ENCODE data around the gene PGM1.
A peak's percentile ranks its signal among the peaks of the same experiment; 100 is the strongest.
"Not testable (repeated sequence)": the region's sequence is repeated elsewhere in the genome, so short reads cannot be mapped to it uniquely, and the experiment has no call there.

The PGM1 gene

GRCh38 chr1:63593303-63593885 lies at the start of gene PGM1:
TSS of gene PGM1 (plus strand) at chr1:63593411. CDS start at chr1:63593489, 78 bp downstream.
- peak; percentile 39 to 59 for DNase-seq (ENCODE audit: low read depth in 2 of 2)

GRCh38 chr1:63545780-63546179 lies 47.4 kb upstream of the PGM1 start:
- no peak for DNase-seq (ENCODE audit: low read depth in 2 of 2)

GRCh38 chr1:63547621-63548294 lies 45.5 kb upstream of the PGM1 start:
- no peak for DNase-seq (ENCODE audit: low read depth in 2 of 2)

GRCh38 chr1:63548303-63548702 lies 44.9 kb upstream of the PGM1 start:
- DNase-seq (ENCODE audit: low read depth in 2 of 2), result no peak

GRCh38 chr1:63548877-63549276 lies 44.3 kb upstream of the PGM1 start:
- DNase-seq (ENCODE audit: low read depth in 2 of 2), result no peak

GRCh38 chr1:63555480-63555879 lies 37.7 kb upstream of the PGM1 start:
- no peak for DNase-seq (ENCODE audit: low read depth in 2 of 2)

- DNase-seq (ENCODE audit: low read depth in 2 of 2), result no peak
These were observed 35.7 kb upstream of the PGM1 start for GRCh38 chr1:63557365-63557987.

GRCh38 chr1:63559357-63559756 lies 33.9 kb upstream of the PGM1 start:
- DNase-seq (ENCODE audit: low read depth in 2 of 2), result no peak

- no peak for DNase-seq (ENCODE audit: low read depth in 2 of 2)
These were observed 29.5 kb upstream of the PGM1 start for GRCh38 chr1:63563745-63564144.

- no peak for DNase-seq (ENCODE audit: low read depth in 2 of 2)
These were observed 24.1 kb upstream of the PGM1 start for GRCh38 chr1:63569068-63569467.

- DNase-seq (ENCODE audit: low read depth in 2 of 2), result no peak
These were observed 23.4 kb upstream of the PGM1 start for GRCh38 chr1:63569640-63570316.

- DNase-seq (ENCODE audit: low read depth in 2 of 2), result not testable (repeated sequence)
These were observed 20.5 kb upstream of the PGM1 start for GRCh38 chr1:63572686-63573085.

- DNase-seq (ENCODE audit: low read depth in 2 of 2), result not testable (repeated sequence)
These were observed 18.9 kb upstream of the PGM1 start for GRCh38 chr1:63574203-63574796.

GRCh38 chr1:63575340-63575826 lies 17.8 kb upstream of the PGM1 start:
- no peak for DNase-seq (ENCODE audit: low read depth in 2 of 2)

GRCh38 chr1:63586326-63586725 lies 6.9 kb upstream of the PGM1 start:
- DNase-seq (ENCODE audit: low read depth in 2 of 2), result not testable (repeated sequence)

- DNase-seq (ENCODE audit: low read depth in 2 of 2), result no peak
These were observed 3.0 kb upstream of the PGM1 start for GRCh38 chr1:63590166-63590560.

GRCh38 chr1:63592536-63593302 lies 492 bp upstream of the PGM1 start:
- no peak for DNase-seq (ENCODE audit: low read depth in 2 of 2)

GRCh38 chr1:63593886-63594605 lies 835 bp downstream of the PGM1 start:
- peak; percentile 26 to 56 for DNase-seq (ENCODE audit: low read depth in 2 of 2)

- DNase-seq (ENCODE audit: low read depth in 2 of 2), result no peak
These were observed 2.2 kb downstream of the PGM1 start for GRCh38 chr1:63595435-63595834.

- DNase-seq (ENCODE audit: low read depth in 2 of 2), result no peak
These were observed 6.6 kb downstream of the PGM1 start for GRCh38 chr1:63599799-63600198.

- no peak for DNase-seq (ENCODE audit: low read depth in 2 of 2)
These were observed 7.0 kb downstream of the PGM1 start for GRCh38 chr1:63600248-63600647.

Data from stimulated activated CD8-positive, alpha-beta memory T cell treated with anti-CD3 and anti-CD28 coated beads, Interleukin-2, amount 100 ng/mL, for 1 hour (primary cell).